HG03159 (cell line): ENCODE results near the gene USP40.

Experiments used
- ATAC-seq: cut with Tn5 transposase; IDR thresholded peaks from one replicate; pipeline ENCODE4 v1.9.1; 2021; ENCODE audit warnings: mild to moderate bottlenecking, moderate library complexity; ENCODE audit not compliant: unreplicated experiment

Gene USP40

DNA sequence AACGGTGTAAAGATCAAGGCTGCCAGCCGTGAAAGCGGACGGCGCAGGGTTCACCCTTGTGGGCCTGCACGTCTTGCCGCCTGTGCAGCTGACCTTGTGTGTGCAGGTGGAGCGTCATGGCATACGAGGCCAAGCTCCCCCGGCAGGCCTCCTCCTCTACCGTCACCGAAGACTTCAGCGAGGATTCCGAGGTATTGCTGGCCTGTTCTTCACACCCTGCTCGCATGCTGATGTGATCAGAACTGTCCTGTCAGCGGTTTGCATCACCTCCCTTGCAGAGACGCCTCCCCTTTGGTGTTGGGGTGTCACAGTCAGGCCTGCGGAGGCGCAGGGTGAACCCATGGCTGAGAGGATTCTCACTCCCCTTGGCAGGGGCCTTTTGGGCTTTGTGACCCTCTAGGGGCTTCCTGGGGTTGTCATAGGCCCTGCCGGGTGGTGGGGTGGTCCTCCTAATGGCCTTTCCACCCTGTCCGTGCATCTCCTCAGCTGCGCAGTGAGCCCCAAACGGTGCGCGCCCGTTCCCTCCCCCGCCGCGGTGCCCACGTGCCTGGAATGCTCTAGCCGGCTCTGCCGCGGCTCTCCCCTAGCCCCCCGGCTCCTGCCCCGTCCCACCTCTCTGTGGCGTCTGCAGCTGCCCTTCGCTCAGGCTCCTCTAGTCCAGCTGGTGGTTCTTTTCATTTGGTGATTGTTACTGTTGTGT is 119.8 kb downstream of the USP40 start:
- ATAC-seq: no peak

DNA sequence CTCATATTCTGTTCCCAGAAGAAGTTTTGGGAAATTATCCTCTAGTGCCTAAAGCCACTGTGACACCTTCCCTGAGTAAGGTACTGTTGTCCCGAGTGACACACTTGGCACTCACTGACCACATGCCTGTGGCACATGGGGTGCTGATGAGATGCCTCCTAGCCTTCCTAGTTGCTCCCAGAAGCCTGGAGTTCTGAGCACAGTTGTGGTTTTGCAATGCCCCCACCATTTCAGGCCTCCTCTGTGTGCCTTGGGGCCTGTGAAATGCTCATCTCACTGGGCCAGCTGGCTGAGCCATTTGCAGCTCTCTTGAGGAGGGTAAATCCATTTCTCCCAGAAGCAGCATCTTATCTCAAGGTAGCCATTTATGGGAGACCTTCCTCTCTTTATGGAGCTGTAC is 120.5 kb downstream of the USP40 start:
- no peak for ATAC-seq

GRCh38 chr2:233445152-233445830 is 121.3 kb downstream of the USP40 start:
- ATAC-seq: no peak

DNA sequence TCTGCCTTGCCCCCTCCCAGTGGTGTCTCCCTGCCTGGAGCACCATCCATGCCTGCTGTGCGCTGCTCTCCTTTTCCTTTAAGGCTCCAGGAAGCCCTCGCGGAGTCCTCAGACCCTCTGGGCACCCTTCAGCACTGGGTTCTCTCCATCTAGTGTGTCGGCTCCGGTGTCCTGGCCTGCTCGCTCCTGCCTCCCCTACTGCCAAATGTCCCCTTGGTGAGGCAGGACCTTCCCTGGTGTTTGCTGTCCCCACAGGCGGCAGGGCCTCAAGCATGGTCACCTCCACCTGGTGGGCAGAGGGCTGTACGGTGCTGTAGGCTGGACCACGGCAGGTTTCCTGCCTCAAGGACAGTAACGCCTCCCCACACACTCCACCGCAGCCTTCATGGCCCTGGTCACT is 122.1 kb downstream of the USP40 start:
- ATAC-seq: no peak

DNA sequence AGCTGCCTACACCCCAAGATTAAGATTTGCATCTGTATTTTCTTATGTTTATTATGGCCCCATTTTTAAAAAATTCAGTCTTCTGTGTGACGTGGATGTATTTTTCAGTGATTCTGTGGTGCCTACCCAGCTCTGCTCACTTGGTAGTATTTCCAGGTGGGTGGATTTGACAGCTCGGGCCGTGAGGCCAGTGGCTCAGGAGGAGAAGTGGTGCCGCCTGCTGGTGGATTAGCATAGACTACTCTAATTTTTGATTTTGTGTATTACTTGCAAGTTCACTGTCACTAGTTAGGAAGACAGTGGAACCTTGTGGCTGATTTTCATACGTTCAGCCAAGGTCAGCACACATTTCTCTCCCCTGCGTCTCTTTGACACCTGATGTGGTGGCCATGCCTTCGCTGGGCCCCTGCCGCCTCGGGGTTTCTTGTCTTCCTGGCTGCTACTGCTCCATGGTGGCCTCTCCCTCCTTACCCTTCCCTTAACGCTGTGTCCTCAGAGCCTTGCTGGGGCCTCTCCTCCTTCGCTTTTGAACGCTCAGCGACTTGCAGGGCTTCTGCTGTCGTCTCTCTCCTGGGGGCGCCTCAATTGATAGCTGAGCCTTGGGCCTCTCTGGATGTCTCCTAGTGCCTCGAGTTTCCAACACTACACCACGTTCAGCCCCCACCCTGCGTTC is 122.9 kb downstream of the USP40 start:
- ATAC-seq: no peak

DNA sequence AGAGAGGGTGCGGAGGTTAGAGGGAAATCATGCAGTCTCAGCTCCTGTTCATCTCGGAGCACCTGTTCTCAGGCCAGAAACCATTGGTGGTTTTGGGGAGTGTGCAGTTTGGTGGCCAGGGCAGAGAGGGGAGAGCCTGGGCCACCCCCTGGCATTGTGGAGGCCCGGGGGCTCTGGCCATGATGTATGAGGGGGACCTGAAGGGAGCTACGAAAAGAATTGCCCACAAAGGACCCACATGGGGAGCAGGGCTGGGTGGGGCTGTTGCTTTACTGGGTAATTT is 124.6 kb downstream of the USP40 start:
- ATAC-seq: no peak

GRCh38 chr2:233441161-233442027 is 125.2 kb downstream of the USP40 start:
- no peak for ATAC-seq

DNA sequence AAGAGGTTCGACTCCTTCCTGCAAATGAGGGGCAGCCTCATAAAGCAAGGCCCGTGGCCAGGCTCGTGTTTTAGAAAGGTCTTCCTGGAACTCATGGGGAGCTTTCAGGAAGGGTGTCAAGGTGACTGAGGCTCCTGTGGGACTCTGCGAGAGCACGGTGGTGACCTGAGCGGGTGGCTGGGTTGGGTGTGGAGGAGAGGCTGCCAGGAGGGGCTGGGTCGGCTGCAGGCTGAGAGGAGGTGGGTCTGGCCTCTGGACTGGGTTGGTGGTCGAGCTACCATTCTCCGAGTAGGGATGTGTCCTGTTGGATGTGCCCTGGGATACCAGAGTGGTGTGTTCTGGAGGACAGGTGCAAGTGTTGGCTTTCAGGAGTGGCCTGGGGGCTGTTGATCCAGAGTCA is 125.9 kb downstream of the USP40 start:
- no peak for ATAC-seq

DNA sequence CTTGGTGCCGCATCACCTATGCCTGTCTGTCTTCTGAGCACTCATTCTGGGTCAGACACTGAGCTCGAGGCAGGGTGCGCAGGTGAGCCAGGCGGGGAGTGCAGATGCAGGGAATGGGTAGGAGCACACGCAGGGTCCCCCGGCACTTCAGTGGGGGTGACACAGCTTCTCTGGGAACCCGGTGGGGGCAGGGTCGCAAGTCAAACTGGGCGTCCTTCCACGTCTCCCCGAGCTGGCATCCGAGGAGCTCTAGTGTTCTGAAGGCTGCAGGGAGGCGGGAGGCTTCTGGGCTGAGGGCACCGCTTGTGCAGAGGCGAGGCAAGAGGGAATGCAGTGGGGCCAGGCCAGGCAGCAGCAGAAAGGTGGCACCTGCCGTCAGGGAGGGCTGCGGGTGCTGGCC is 126.3 kb downstream of the USP40 start:
- ATAC-seq: no peak

DNA sequence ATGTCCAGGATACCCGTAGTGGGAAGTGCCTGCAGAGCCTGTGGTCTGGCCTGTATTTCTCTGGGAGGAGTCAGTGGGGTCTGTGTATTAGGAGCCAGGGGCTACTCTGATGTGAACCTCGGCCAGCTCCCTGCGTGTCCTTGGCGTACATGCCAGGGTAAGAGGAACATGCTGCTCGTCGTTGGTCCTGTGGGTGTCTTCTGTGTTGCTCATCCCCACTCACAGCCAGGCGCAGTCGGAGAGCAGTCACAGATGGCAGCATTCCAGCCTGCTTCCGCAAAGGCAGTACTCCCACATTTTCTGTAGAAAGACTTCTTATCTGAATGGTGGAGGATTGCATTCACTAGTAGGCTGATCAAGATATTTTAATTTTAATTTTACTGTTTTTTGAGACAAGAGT is 127.4 kb downstream of the USP40 start:
- no peak for ATAC-seq

DNA sequence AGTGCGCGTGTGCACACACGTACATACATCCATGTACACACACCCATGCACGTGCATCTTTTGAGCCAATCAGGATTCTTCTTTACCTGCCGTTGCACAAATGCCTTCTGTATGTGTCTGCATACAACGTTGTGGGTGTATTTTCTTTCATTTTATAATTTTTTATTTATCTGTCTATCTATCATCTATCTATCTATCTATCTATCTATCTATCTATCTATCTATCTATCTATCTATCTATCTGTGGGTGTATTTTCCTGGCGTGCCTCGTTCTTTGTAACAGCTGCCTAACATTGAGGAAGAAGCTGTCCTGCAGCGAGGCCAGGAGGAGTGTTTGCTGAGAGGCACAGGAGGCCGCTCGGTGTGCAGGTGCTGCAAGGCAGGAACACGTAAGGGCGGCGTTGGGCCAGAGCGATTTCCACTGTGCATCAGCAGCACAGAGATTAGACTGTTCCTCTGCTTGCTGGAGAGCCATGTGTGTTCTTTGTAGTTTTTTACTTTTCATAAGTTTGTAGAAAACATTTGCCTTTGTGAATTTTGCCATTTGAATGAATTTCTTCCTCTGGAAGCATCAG is 127.9 kb downstream of the USP40 start:
- ATAC-seq: no peak

- no peak for ATAC-seq
Measured at GRCh38 chr2:233437439-233437955, 129.1 kb downstream of the USP40 start.

GRCh38 chr2:233436691-233437438 is 129.7 kb downstream of the USP40 start:
- no peak for ATAC-seq

DNA sequence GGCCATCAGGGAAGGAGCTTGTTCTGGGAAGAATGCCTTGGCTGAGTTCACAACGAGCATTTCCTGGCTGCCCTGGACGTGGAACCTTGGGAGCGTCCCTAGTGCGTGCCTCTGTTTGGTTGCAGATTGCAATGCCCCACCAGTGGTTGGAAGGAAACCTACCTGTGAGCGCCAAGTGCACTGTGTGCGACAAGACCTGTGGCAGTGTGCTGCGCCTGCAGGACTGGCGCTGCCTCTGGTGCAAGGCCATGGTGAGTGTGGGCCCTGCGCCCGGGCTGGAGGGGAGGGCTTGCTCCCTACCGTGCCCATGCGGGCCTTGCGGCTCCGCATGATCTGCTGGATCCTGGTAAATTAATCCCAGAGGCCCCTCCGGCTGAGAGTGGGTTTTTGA is 130.4 kb downstream of the USP40 start:
- no peak for ATAC-seq

GRCh38 chr2:233435436-233436190 is 131.0 kb downstream of the USP40 start:
- no peak for ATAC-seq

GRCh38 chr2:233434666-233435330 is 131.8 kb downstream of the USP40 start:
- no peak for ATAC-seq

- ATAC-seq: no peak
Measured at GRCh38 chr2:233433794-233434193, 132.8 kb downstream of the USP40 start.

DNA sequence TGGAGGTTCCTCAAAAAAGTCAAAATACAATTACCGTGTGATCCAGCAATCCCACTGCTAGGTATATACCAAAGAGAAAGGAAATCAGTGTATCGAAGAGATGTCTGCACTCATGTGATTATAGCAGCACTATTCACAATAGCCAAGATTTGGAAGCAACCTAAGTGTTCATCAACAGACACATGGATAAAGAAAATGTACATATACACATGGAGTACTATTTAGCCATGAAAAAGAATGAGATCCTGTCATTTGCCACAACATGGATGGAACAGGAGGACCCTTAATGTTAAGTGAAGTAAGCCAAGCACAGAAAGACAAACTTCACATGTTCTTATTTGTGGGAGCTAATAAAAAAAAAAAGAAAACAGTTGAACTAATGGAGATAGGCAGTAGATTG is 133.6 kb downstream of the USP40 start:
- ATAC-seq: no peak

DNA sequence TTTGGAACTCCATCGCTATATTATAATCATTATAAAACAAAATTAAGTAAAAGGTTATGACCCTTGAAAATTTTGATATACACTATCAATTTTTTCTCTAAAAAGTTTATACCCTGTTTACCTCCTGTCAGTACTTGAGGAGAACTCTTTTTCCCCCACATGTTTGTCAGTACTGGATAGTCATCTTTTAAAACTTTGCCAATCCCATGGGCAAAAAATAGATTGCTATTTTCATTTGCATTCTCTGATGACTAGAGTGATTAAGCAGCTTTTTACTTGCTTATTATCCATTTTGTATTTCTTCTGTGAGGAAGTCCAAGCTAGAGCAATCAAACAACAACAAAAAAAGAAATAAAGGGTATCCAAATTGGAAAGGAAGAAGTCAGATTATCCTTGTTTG is 135.9 kb downstream of the USP40 start:
- ATAC-seq: no peak
